ENCODE data around the gene SIGLECL1.

- TF ChIP-seq HDGF (IDR thresholded peaks at IDR 0.05; ENCODE audit: borderline replicate concordance) (no peak), FOXA1 (IDR thresholded peaks at IDR 0.05) (no peak), FOXK2 (IDR thresholded peaks at IDR 0.05) (no peak), CTBP1 (IDR thresholded peaks at IDR 0.05; ENCODE audit: borderline replicate concordance) (no peak)
These were observed 564 bp downstream of the SIGLECL1 start for GRCh38 chr19:51251468-51251820.
